Inferior parietal cortex (tissue), 1 donor: Measurements from ENCODE around the gene ARPP21.

Source experiments
- DNase-seq: peaks from one replicate; pipeline ENCODE4 v3.0.0-alpha.2; 2016; ENCODE audit errors: extremely low spot score

The ARPP21 gene

DNA sequence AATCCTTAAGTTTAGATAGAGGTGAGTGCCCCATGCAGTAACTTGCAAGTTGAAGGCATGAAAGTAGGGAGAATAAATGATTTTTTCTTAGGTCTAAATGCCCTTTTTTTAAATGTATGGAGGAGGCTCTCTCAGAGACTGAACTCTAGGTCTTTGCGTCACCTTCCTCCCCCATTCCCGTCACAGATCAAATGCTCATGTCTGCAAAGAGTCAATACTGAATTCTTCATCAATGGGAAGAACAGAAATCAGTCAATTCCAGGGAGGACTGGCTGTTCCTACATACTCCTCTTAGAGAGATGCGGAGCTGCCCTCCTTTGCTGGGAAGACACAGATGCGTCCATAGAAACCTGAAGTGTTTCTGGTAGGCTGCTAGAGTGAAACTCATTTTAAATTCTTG lies 98.2 kb downstream of the ARPP21 start:
- no peak for DNase-seq

DNA sequence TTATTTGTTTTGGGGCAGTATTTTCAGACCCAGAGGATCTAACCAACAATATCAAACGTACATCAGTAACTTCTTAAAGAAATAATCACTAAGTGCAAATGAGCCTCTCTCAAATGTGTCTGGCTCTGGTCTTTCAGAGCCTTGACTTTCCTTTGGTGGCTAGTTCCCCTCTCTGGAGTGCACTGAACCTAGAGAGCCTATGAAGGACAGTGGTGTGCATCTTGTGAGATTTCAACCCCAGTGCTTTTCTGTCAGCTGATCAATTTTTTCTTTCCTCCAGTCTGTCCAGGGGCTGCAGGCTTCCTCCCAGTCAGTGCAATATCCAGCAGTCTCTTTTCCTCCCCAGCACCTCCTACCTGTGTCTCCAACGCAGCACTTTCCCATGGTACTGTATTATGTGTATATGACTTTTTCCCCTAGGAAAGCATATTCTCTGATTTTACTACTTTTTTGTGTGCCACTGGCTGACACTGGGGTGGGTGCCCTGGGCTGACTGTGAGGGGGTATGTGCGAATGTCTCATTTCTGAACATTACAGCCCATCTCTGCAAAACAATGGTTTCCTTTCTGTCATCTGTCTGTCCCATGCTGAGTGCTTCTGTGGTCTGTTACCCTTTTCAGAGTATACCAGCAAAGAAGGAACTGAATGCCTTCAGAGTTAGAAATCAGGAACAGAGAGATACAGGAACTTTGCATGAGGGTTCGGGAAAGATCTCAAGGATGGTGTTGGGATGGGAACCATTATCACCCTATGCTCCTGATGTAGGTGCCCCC lies 98.8 kb downstream of the ARPP21 start:
- no peak for DNase-seq

- no peak for DNase-seq
Observed at GRCh38 chr3:35739181-35739809, 100.0 kb downstream of the ARPP21 start.

DNA sequence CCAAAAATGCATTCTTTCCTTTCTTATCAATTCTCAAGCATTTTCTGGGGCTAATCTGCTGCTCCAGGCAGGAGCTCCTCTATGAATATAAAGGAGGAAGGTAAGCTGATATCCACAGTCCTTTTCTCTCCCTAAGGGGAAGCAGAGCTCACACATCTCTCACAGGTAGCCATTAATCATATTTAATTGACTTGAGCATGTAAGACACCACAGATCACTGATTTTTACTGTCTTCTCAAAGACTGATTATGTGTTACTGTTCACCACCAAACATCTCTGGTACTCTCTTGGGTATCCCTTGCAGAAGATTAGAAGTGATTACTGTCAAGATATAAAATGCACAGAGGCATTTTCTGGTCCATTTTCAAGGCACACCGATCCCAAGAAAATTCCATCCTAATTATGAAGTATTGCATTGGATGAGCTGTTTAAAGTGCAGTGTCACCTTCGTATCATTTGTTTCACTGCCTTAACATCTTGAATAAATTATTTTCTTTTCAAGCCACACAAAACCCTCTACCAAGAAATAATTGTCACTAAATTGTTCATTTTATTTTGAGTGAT lies 100.7 kb downstream of the ARPP21 start:
- DNase-seq = no peak

DNA sequence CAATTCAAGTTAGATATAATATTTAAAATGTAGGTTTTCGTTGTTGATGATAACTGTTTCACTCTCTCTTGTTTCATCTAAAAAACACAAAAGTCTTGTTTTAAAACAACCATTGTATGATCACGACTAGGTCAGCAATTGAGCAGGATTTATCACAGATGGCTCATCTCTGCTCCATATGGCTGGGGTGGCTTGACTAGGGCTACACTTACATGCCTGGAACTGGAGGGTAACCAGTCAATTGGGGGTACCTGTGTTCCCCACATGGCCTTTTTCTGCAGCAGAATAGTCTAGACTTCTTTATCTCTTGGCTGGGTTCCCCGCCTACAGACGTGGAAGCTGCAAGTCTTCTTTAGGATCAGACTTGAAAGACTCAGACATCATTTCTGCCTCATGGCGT lies 103.9 kb downstream of the ARPP21 start:
- no peak for DNase-seq

GRCh38 chr3:35744419-35744818 lies 105.1 kb downstream of the ARPP21 start:
- DNase-seq = no peak

DNA sequence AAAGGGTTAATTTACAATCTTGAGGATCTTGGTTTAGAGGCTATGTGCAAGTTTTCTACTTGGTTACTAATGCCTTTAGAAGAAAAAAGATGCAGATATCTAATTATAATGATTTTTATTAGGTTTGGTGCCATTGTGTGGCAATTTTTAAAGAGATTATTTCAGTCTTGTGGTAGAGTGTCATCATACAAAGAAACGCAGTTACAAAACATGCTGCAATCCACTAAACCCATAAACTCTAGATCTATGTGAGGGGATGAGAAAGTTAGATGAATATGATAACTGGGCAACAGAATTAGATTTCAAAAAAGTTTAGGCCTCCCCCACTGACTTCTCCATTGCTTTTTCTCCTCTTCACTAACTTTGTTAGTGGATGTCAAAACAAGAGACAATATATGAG lies 106.0 kb downstream of the ARPP21 start:
- no peak for DNase-seq

- DNase-seq = no peak
Observed at GRCh38 chr3:35745802-35746484, 106.6 kb downstream of the ARPP21 start.

DNA sequence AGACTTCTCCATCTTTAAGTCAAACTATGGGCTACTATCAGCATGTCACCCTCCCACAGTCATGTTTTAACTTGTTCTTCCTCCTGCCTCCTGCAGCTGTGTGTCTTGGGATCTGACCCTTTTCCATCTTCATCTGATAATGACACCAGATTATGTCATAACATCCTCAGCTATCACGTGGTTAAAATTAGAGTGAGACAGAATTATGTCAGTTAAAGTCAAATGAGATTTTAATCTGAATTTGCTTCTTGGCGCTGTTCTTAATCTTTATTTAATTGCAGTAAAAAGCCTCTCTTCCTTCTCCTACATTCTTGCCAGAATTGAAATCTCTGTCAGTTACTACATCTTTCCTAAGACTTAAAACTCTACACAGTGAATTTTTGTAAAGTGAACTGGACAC lies 107.2 kb downstream of the ARPP21 start:
- DNase-seq = no peak

DNA sequence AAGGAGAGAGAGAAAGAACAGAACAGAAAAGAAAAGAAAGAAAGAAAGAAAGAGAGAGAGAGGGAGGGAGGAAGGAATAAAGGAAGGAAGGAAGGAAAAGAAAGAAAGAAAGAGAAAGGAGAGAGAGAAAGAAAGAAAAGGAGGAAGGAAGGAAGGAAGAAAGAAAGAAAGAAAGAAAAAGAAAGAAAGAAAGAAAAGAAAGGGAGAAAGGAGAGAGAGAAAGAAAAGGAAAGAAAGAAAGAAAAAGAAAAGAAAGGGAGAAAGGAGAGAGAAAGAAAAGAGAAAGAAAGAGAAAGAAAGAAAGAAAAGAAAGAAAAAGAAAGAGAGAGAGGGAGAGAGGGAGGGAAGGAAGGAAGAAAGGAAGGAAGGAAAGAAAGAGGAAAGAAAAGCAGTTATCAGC lies 108.8 kb downstream of the ARPP21 start:
- no peak for DNase-seq

DNA sequence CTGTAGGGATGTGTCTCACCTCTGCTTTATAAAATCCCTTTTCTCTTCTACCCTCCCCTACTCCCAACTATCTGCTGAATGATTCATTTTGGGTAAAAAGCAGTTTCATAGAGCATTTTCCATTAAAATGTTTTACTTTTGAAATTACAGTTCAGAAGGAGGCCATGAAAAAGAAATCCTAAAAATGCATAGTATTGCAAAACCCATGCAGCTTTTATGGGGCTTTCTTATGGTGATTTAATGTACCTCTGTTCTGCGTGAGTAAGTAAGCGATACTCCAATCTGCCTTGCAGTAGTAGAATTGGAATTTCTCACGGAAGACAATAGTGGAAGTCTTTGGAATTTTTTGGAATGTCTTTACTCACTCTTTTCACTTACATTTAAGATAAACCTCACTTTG lies 111.9 kb downstream of the ARPP21 start:
- no peak for DNase-seq

DNA sequence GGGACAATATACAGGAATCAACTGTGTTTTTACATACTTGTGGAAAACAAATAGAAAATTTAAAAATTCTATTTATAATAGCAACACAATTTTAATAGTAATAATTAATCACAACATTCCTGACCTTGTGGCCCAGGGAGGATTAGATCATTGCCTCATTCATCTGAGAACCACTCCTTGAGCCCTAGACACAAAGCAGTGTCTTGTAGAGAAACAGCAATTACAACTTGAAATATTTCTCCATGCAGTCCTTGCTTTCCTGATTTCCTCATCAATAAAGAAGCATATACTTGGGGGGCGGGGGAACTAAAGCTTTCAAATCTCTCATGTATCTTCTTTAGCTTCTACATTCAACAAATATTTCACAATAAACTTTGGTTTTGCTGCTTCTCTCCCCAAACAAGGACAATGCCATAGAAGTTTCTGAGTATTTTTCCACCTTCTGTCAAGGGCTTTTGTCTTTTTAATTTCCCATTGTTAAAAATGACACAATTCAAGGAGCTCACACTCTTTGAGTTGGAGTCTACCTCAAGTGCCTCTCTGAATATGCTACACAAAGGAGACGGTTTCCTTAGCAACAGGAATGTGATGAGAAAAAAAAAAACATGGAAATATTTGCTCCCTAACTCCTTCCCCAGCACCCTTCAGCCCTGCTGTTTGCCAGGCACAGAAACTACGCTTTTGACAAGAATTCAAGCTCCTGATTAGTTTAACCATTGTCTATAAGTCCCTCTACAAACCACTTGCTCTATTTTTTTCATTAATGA lies 118.8 kb downstream of the ARPP21 start:
- DNase-seq = no peak

DNA sequence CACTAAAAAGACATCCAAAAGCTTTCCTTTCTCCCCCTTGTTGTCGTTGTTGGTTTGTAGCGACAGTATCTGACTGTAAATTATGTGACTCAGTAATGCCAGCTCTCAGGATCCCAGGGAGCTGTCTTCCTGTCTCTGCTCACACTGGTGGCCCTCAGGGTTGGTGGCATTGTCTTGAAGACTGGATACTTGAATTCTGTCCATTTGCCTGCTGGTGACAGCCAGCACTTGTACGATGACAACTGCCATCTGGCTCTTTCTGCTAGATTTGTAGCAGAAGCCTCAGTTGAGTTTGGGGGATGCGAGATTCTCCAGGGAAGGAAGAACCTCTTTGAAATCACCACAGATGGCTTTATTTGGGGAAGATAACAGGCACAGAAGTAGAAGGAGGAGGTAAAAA lies 120.8 kb downstream of the ARPP21 start:
- no peak for DNase-seq

- no peak for DNase-seq
Observed at GRCh38 chr3:35761311-35761710, 122.0 kb downstream of the ARPP21 start.

DNA sequence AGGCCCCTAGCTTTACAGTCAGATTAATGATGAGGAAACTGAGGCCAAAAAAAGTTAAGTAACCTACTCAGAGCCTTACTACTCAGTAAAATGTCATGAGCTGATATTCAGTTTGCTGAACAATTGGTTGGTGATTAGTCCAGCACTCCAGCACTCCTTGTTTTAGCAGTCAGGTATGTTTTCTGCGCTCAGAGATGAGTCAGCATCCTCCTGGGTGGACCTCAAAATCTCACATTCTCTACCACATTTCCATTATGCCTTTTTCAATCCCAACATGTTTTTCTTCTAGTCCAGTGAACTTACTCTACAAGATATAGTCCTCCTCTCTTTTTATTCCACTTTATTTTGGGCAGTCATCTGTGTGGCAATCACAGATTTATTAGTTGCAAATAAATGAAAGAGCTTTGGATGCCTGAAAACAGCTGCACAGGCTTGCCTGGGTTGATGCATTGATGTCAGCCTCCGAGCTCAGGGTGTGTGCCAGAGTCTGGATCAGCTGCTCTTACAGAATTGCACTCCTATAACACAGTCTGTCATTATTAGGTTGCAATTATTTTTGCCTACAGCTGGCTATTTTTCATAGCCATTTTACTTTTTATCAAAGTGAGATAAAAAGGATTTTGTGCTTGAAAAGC lies 133.2 kb downstream of the ARPP21 start:
- DNase-seq = no peak

DNA sequence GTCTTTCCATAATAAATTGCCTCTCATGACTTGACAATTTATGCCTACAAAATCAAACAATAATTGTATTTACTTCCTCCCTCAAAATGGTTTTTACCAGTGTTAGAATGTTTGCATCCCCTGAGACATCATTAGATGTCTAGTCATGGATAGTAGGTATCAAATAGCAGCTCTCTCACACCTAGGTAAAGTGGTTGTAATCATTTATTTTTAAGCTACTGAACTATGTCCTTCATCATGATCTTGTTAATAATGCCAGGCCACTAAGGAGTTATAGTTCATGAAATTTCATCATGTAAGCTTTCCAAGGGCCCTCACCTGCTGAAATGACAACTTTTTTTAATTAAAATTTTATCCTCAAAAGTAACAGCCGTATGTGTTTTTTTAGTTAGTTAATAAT lies 134.1 kb downstream of the ARPP21 start:
- DNase-seq = no peak

DNA sequence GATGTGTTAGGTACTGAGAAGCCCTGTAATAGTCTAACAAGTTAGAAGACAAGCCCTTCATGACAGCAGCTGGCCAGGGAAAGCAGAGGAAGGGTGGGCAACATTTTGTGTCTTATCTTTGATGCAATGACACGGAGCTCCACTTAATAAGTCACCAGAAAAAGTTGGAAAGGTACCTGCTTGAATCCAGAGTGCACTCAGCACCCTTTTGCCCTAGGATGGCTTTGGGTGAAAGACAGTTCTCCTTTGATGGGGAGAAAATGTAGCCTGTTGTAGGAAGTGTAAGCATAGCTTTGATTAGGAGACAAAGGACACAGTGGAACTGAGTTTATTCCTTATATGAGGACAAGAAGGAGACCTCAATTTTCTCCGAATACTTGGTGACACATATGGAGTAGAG lies 137.0 kb downstream of the ARPP21 start:
- DNase-seq = no peak

- no peak for DNase-seq
Observed at GRCh38 chr3:35777065-35777464, 137.7 kb downstream of the ARPP21 start.

- no peak for DNase-seq
Observed at GRCh38 chr3:35777563-35778554, 138.5 kb downstream of the ARPP21 start.

DNA sequence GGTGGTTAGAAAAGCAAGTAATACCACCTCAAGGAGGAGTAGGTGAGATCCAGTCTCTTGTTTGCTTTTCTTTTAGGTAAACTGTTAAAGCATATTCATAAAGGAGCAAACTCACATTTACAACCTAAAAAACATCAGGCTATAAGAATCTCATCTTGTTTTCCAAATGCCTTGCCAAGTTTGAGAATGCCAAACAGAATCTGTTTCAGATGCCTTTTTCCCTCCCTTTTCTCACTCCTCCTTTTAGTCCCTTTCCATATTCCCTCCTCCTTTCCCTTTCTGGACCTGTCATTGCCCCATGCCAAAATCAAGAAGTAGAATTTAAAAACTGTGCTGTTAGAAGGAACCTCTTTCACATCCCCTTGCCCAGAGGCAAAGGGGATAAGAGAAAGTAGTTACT lies 140.3 kb downstream of the ARPP21 start:
- no peak for DNase-seq
